Measurements from ENCODE around the gene CCL3.

- TF ChIP-seq ZNF48 (tag by site-specific recombination; IDR thresholded peaks at IDR 0.05) (no peak), ZNF785 (tag by site-specific recombination; IDR thresholded peaks at IDR 0.05) (no peak), ZNF449 (tag by site-specific recombination; IDR thresholded peaks at IDR 0.05) (no peak), SCRT2 (tag by site-specific recombination; IDR thresholded peaks at IDR 0.05) (no peak), ZNF132 (tag by site-specific recombination; IDR thresholded peaks at IDR 0.05; ENCODE audit: borderline replicate concordance) (no peak), CTCF (tag by site-specific recombination; IDR thresholded peaks at IDR 0.05) (no peak), KLF10 (tag by site-specific recombination; IDR thresholded peaks at IDR 0.05) (no peak), ZNF548 (tag by site-specific recombination; IDR thresholded peaks at IDR 0.05) (no peak), ATF2 (tag by site-specific recombination; IDR thresholded peaks at IDR 0.05; ENCODE audit: low read depth) (0 out of 2 replicates have a peak, but pooled peaks have one; percentile 13), KLF16 (tag by site-specific recombination; IDR thresholded peaks at IDR 0.05) (no peak), ZNF626 (tag by site-specific recombination; IDR thresholded peaks at IDR 0.05) (no peak)
Measured at GRCh38 chr17:36089888-36090836, at the start of gene CCL3.

All from HEK293 (cell line).